NCI-H2196 treated with DMSO at 0.1 percent for 48 hours (cell line): ENCODE results near the gene AAMDC.
"Not testable (repeated sequence)": the region's sequence is repeated elsewhere in the genome, so short reads cannot be mapped to it uniquely, and the experiment has no call there.

ENCODE experiments used
- DNase-seq: peaks from one replicate; lab custom pipeline; 2025; ENCODE audit not compliant: unreplicated experiment; lab: John Stamatoyannopoulos, UW

The AAMDC gene

GRCh38 chr11:77819921-77820564, 901 bp upstream of the AAMDC start:
- peak; percentile 43 for DNase-seq

- no peak for DNase-seq
Measured at GRCh38 chr11:77821349-77821851, 456 bp downstream of the AAMDC start.

GRCh38 chr11:77822126-77822525, 1.2 kb downstream of the AAMDC start:
- DNase-seq: not testable (repeated sequence)

GRCh38 chr11:77823775-77824174, 2.8 kb downstream of the AAMDC start:
- DNase-seq: no peak

- no peak for DNase-seq
Measured at GRCh38 chr11:77828926-77829325, 8.0 kb downstream of the AAMDC start.

GRCh38 chr11:77833302-77833701, 12.4 kb downstream of the AAMDC start:
- DNase-seq: no peak

- DNase-seq: no peak
Measured at GRCh38 chr11:77842441-77843121, 21.6 kb downstream of the AAMDC start.

GRCh38 chr11:77843700-77844099, 22.8 kb downstream of the AAMDC start:
- DNase-seq: not testable (repeated sequence)

- DNase-seq: no peak
Measured at GRCh38 chr11:77851503-77851902, 30.6 kb downstream of the AAMDC start.

GRCh38 chr11:77854838-77855237, 33.9 kb downstream of the AAMDC start:
- no peak for DNase-seq

- not testable (repeated sequence) for DNase-seq
Measured at GRCh38 chr11:77857906-77858457, 37.0 kb downstream of the AAMDC start.

- DNase-seq: not testable (repeated sequence)
Measured at GRCh38 chr11:77861444-77861843, 40.5 kb downstream of the AAMDC start.

GRCh38 chr11:77865805-77866204, 44.9 kb downstream of the AAMDC start:
- no peak for DNase-seq

GRCh38 chr11:77866336-77866735, 45.4 kb downstream of the AAMDC start:
- no peak for DNase-seq

- no peak for DNase-seq
Measured at GRCh38 chr11:77868744-77869143, 47.8 kb downstream of the AAMDC start.

- no peak for DNase-seq
Measured at GRCh38 chr11:77871855-77872254, 50.9 kb downstream of the AAMDC start.

GRCh38 chr11:77873345-77873744, 52.4 kb downstream of the AAMDC start:
- DNase-seq: no peak

- DNase-seq: no peak
Measured at GRCh38 chr11:77874206-77874605, 53.3 kb downstream of the AAMDC start.

GRCh38 chr11:77876045-77876444, 55.1 kb downstream of the AAMDC start:
- DNase-seq: no peak

- not testable (repeated sequence) for DNase-seq
Measured at GRCh38 chr11:77878247-77878646, 57.3 kb downstream of the AAMDC start.

GRCh38 chr11:77879218-77879617, 58.3 kb downstream of the AAMDC start:
- DNase-seq: no peak

GRCh38 chr11:77882396-77882795, 61.5 kb downstream of the AAMDC start:
- no peak for DNase-seq
